Activated CD4-positive, alpha-beta T cell treated with anti-CD3 and anti-CD28 coated beads, Interleukin-2, amount 50 U/mL, for 1 hour (primary cell): ENCODE data around the gene RRBP1.
"Not testable (repeated sequence)": the region's sequence is repeated elsewhere in the genome, so short reads cannot be mapped to it uniquely, and the experiment has no call there.

Experiments
- DNase-seq: peaks from one replicate; pipeline ENCODE4 v3.0.0-alpha.2; 2020

RRBP1 gene

GRCh38 chr20:17709361-17710293 lies 27.6 kb upstream of the RRBP1 start:
- no peak for DNase-seq

- DNase-seq, result no peak
Measured at GRCh38 chr20:17708675-17709360, 26.8 kb upstream of the RRBP1 start.

GRCh38 chr20:17707951-17708350 lies 25.9 kb upstream of the RRBP1 start:
- not testable (repeated sequence) for DNase-seq

- no peak for DNase-seq
Measured at GRCh38 chr20:17706632-17707031, 24.6 kb upstream of the RRBP1 start.

GRCh38 chr20:17705916-17706315 lies 23.9 kb upstream of the RRBP1 start:
- no peak for DNase-seq

- DNase-seq, result no peak
Measured at GRCh38 chr20:17704589-17705317, 22.7 kb upstream of the RRBP1 start.

- DNase-seq, result no peak
Measured at GRCh38 chr20:17701826-17702225, 19.8 kb upstream of the RRBP1 start.

GRCh38 chr20:17700637-17701036 lies 18.6 kb upstream of the RRBP1 start:
- no peak for DNase-seq

GRCh38 chr20:17699931-17700351 lies 17.9 kb upstream of the RRBP1 start, which contains the start of gene BANF2:
TSS of gene BANF2 (plus strand) at chr20:17699966. CDS start at chr20:17725026, 25,060 bp downstream.
- DNase-seq, result no peak

GRCh38 chr20:17698384-17698783 lies 16.3 kb upstream of the RRBP1 start:
- DNase-seq, result no peak

- DNase-seq, result no peak
Measured at GRCh38 chr20:17697171-17697570, 15.1 kb upstream of the RRBP1 start.

GRCh38 chr20:17696287-17696686 lies 14.2 kb upstream of the RRBP1 start:
- no peak for DNase-seq

GRCh38 chr20:17694767-17695166 lies 12.7 kb upstream of the RRBP1 start:
- DNase-seq, result no peak

GRCh38 chr20:17693444-17694001 lies 11.5 kb upstream of the RRBP1 start:
- no peak for DNase-seq

GRCh38 chr20:17691758-17692157 lies 9.7 kb upstream of the RRBP1 start:
- DNase-seq, result no peak

- DNase-seq, result no peak
Measured at GRCh38 chr20:17690144-17690543, 8.1 kb upstream of the RRBP1 start.

- no peak for DNase-seq
Measured at GRCh38 chr20:17688965-17689364, 6.9 kb upstream of the RRBP1 start.

- no peak for DNase-seq
Measured at GRCh38 chr20:17687800-17688199, 5.8 kb upstream of the RRBP1 start.

GRCh38 chr20:17685168-17685567 lies 3.1 kb upstream of the RRBP1 start:
- no peak for DNase-seq

GRCh38 chr20:17684077-17684888 lies 2.2 kb upstream of the RRBP1 start:
- DNase-seq, result no peak

GRCh38 chr20:17683218-17684076 lies 1.4 kb upstream of the RRBP1 start:
- no peak for DNase-seq
